Astrocyte (in vitro differentiated cells and primary cell): ENCODE data around the gene TXLNB.

Experiments used
- CTCF ChIP-seq: IDR thresholded peaks from 2 replicates; pipeline ENCODE4 v1.5.1; 2011; ENCODE audit warnings: low read depth, mild to moderate bottlenecking, inconsistent platforms, low read length, moderate library complexity; ENCODE audit not compliant: insufficient read depth
- EZH2 ChIP-seq: IDR thresholded peaks from 2 replicates; pipeline ENCODE4 v1.6.1; 2012; ENCODE audit warnings: mild to moderate bottlenecking, low read length, inconsistent platforms; ENCODE audit not compliant: insufficient read depth

GRCh38 chr6:139243536-139243935 is 48.3 kb downstream of the TXLNB start:
- TF ChIP-seq CTCF (no peak), EZH2 (no peak)
